Stimulated activated CD4-positive, alpha-beta T cell treated with anti-CD3 and anti-CD28 coated beads, Interleukin-12 subunit alpha, Interleukin-12 subunit beta, amount 100 ng/mL, for 24 hours (primary cell): ENCODE results near the gene TMEM42.

ENCODE experiments used
- DNase-seq, 2 experiments: peaks; one replicate each; pipeline ENCODE4 v3.0.0-alpha.2; 2020; ENCODE audit warnings: low read depth in 2 of 2

TMEM42 gene

GRCh38 chr3:44874308-44874707 lies 12.6 kb downstream of the TMEM42 start, which contains the start of gene TGM4:
TGM4 (plus strand) TSS chr3:44874608; CDS start chr3:44874679, 71 bp downstream.
- no peak for DNase-seq

DNA sequence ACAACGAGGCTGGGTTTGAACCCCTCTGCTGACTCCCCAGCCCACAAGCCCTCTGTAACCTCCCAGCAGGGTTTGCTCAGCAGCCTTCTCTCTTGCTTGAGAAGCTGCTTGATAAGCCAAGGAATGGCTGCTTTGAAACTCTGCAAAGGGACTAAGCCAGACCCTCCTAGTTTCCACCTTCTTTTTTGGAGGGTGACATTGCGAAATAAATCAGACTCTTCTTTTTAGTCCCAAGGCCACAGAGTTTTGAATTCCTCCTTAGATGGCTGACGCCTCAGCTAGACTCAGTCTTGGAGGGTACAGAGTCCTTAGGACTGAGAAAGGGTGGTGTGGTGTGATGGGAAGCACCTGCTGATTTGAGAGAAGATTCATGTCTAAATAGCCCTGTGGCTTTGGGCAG lies 13.9 kb downstream of the TMEM42 start:
- DNase-seq, result no peak

- DNase-seq, result no peak
Measured at GRCh38 chr3:44877333-44877732, 15.6 kb downstream of the TMEM42 start.

DNA sequence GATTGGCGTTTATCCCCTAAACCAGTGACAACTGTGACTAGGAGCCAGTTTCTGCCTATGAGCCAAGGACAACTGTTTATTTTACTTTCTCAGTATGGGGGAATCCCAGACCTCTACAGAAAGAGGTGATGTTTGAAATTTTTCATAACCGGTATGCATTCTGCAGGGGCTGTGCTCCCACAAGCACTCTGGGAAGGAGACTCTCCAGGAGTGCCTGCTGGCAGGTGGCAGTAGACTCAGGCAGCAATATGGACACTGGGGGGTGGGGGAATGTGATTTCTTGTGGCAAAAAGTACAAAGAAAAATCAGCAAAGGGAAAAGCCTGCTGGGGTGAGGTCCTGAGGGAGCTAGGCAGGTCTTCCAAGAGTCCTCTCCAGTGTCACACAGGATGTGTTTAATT lies 18.6 kb downstream of the TMEM42 start:
- no peak for DNase-seq

DNA sequence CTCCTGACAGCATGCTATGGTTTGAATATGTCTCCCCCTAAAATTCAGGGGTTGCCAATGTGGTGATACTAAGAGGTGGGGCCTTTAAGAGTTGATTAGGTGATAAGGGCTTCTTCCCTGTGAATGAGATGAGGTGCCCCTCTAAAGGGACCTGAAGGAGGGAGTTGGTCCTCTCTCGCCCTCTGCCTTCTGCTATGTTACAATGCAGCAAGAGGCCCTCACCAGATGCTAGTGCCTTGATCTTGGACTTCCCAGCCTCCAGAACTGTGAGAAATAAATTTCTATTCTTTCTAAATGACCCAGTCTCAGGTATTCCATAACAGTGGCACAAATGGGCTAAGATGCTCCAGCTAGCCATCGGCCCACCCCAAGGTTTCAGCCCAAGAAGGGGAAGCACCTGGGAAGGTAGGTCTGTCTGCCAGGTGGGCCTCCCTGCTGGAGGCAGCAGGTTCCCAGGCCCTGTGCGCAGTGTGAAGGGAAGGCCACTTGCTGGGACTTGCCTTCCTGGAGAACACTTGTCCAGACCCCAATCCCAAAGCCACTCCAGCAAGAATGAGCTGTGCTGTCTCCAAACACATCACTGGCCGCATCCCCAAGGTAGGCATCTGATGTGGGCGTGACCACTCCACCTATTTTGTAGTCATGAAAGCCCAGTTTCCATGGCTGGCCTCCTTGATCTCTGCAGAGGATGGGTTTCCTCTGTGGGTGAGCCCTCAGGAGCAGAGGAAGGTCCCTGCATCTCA lies 21.7 kb downstream of the TMEM42 start:
- DNase-seq, result no peak

- DNase-seq, result no peak
Measured at GRCh38 chr3:44883999-44884431, 22.3 kb downstream of the TMEM42 start.

DNA sequence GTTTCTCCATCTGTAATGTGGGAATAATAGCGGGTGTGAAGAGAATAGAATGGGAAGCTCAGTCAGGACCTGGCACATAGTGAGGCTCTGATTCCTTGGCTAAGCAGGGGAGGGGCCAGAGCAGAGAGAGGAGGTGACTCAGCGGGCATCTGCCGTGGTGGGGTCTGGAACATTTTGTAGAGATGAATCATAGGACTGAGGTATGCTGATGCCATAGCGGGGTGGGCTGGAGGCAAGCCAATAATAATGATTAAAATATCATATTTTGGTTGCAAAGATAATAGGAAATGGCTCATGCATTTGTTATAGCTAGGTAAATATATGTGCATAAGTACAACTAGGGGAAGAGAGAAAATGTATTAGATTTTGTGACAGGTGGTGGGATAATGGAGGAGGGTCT lies 23.9 kb downstream of the TMEM42 start:
- DNase-seq, result no peak

- DNase-seq, result no peak
Measured at GRCh38 chr3:44886561-44886960, 24.8 kb downstream of the TMEM42 start.

DNA sequence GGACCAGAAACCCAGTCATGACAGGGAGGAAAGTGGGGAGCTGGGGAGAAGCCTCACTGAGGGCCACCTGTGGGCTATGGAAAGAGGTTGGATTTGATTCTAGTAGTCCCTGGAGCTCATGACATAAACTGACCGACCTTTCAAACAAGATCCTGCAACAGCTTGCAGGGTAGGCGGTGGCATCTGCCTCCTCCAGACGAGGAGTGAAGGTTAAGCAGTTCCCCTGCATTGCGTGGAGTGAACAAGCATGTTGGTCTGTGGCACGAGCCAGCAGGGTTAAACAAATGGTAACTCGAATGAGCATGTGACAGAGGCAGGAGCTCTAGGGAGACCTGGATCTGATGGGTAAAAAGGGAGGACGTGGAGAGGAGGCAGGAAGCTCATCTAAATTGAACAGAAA lies 25.4 kb downstream of the TMEM42 start:
- DNase-seq, result no peak

DNA sequence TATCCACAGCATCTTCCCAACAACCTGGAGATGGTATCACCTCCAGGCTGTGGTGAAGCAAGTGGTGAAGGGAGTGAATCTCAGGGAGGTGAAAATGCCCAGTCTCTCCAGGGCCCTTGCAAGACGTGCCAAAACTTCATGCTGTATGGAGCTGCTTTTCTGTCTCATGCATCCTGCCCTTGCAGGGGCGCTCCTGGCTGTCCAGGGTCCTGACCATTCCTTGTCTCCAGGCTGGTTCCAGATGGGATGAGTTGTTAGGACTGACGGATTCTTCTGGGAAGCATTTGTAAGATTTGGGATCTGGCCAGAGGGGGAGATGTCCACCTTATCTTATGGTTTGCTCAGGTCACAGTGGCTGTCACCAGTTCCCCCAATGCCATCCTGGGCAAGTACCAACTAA lies 28.5 kb downstream of the TMEM42 start:
- DNase-seq, result no peak

- DNase-seq, result no peak
Measured at GRCh38 chr3:44890852-44891251, 29.1 kb downstream of the TMEM42 start.

DNA sequence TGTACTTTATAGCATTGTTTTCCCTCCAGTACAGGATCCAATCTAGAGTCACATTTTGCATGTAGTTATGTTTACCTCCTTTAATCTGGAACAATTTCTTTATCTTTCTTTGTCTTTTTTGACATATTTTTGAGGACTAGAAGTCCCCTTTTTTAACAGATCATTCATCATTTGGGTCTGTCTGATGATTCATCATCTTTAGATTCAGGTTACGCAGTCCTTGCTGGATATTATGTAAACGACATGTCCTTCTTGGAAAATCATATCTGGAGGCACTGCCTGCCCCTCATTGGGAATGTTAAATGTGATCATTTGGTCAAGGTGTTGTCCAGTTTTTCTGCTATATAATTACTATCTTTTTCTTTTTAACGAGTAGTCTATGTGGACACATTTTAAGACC lies 31.0 kb downstream of the TMEM42 start:
- no peak for DNase-seq

- DNase-seq, result no peak
Measured at GRCh38 chr3:44893097-44893496, 31.4 kb downstream of the TMEM42 start.

- no peak for DNase-seq
Measured at GRCh38 chr3:44894485-44894884, 32.8 kb downstream of the TMEM42 start.

DNA sequence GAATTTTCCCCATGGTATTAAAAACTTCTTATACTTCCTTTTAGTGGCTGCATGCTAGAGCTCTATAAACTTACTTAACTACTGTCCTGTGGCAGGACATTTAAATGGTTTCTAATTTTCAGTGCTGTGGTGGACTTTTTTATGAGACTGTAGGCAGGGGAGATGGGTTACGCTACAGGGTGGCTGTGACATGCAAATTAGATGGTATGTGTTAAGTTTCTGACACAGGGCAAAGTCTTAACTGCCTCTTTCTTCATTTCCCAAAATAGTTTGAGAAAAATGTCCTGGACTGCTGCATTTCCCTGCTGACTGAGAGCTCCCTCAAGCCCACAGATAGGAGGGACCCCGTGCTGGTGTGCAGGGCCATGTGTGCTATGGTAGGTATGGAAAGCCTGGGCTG lies 34.7 kb downstream of the TMEM42 start:
- no peak for DNase-seq

GRCh38 chr3:44899683-44900367 lies 38.1 kb downstream of the TMEM42 start:
- DNase-seq, result no peak

- no peak for DNase-seq
Measured at GRCh38 chr3:44902628-44903027, 40.9 kb downstream of the TMEM42 start.

DNA sequence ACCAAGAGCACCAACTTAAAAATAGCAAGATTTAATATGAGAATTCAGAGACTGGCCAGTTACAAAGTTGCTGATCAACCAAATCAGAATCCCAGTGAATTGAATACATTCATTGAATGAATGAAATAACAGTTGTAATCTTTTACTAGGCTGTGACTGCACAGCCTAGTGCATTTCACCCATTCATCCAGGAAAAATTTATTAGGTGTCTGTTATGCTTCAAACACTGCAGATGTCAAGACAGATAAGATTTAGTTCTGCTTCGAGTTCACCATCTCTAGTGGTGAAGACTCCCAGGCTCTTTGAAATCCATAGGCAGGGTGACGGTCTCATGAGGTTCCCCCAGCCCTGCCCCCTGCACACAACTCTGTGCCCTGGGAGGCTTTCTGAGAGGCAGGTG lies 41.6 kb downstream of the TMEM42 start:
- DNase-seq, result no peak

DNA sequence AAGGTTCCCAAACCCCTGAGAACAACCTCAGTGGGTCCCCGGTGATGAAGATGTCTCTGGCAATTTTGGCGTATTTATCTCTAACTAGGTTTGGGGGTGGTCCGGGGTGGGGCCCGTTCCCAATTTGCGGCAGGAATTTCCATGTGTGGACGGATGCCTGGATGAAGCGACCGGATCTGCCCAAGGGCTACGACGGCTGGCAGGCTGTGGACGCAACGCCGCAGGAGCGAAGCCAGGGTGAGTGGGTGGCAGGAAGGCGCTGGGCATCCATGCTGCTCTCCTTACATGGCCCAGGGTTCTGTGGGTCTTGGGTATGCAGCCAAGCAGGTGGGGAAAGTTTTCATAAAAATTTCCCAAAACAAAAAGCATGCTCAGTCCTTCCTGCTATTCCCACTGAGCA lies 42.0 kb downstream of the TMEM42 start:
- DNase-seq, result no peak

GRCh38 chr3:44905446-44906157 lies 43.9 kb downstream of the TMEM42 start:
- no peak for DNase-seq

DNA sequence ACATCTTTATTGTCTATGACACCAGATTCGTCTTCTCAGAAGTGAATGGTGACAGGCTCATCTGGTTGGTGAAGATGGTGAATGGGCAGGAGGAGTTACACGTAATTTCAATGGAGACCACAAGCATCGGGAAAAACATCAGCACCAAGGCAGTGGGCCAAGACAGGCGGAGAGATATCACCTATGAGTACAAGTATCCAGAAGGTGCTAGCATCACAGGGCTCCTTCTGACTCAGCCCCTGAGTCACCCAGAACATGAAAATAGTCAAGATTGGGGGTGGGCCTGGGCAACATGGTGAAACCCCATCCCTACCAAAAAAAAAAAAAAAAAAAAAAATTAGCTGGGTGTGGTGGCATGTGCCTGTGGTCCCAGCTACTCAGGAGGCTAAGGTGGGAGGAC lies 45.3 kb downstream of the TMEM42 start:
- DNase-seq, result no peak

DNA sequence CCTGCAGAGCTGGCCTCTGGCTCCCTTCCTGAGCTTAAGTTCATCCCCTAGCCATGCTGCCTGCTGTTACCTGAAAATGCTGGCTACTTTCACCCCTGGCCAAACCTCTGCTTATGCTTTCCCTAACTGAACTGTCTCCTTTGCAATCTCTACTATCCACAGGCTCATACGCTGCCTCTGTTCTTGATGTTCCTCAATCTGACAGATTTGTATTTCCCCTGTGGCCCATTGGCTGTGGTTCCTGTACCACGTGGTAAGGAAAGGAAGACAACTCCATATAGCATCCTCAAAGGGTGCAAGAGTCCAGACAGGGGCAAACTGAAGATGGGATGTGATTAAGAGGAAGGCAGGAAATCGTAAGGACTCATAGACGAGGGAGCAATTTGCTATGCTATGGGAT lies 45.9 kb downstream of the TMEM42 start:
- DNase-seq, result no peak

GRCh38 chr3:44909063-44909462 lies 47.4 kb downstream of the TMEM42 start:
- no peak for DNase-seq
